NCI-H345 (cell line): ENCODE measurements around the gene USP37.

Experiments used
- DNase-seq: peaks from one replicate; lab custom pipeline; 2025; lab: John Stamatoyannopoulos, UW

Gene USP37

DNA sequence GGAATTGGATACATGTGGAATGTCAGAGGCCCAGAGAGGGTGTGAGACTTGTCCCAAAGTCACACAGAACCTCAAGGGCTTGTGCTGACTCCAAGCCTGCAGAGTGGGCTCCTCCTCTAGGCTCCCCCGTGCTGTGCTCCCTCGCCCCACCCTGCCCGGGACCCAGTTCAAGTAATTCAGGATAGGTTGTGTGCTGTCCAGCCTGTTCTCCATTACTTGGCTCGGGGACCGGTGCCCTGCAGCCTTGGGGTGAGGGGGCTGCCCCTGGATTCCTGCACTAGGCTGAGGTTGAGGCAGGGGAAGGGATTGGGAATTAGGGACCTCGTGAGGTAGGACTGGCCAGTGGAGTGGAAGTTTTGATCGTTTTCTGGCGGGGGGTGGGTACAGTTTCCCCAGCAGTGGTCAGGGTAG, 165.7 kb downstream of the USP37 start:
- no peak for DNase-seq

DNA sequence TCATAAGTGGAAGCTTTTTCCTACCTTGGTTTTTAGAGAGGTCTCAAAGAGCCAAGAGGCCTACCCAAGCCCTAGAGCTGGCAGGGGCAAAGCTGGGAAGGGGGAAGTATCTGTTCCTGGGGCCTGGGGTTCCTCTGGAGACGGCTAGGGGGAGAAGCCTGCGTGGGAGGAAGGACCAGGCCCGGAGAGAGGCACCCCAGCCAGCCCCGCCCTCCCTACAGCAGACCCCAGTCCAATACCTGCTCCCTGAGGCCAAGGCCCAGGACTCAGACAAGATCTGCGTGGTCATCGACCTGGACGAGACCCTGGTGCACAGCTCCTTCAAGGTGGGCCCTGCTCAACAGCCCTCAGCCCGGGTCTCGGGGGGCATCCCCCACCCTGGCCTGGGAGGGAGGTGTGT, 166.3 kb downstream of the USP37 start:
- no peak for DNase-seq

DNA sequence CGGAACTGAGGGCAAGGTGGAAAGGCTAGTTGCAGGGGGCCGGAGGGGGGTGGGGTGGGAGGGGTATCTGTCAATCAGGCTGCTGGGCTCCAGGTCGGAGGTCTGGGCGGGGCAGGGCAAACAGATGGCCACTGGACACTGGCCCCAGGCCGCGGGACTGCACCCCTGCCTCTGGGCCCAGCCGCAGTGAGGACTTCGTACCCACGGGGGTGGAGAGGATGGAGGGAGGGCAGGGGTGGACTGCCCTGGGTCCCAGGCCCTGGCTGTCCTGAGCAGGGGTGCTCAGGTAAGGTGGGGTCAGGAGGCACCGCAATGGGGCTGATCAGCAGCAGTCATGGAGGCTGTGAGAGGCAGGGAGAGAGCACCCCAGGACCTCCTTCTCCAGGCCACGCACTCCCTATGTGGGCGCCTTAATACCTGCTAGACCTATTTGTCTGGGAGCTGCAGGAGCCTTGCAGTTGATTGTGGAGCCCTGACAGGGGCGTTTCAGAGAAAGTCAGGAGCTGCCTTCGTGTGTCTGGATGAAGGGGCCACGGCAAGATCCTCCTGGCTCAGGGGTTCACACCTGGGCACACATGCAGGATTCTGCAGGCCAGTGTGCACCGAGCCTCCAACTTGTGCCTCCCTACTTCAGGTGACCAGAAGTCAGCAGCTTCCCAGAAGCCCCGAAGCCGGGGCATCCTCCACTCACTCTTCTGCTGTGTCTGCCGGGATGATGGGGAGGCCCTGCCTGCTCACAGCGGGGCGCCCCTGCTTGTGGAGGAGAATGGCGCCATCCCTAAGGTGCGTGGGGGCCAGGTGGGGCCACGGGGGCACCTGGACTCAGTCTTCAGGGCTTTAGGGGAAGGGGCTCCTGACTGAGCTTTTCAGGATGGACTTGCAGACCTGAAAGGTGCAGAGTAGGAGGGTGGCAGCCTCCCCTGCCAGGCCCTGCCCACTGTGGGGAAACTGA, 166.9 kb downstream of the USP37 start:
- DNase-seq = no peak
